Measurements from ENCODE around the gene BRD1. TPM values are rescaled to one million over a fixed set of nuclear protein-coding genes. Genes with fewer than 3 reads are reported as not detected.
"Not testable (repeated sequence)": the region's sequence is repeated elsewhere in the genome, so short reads cannot be mapped to it uniquely, and the experiment has no call there.

Gene BRD1
- total and polyA plus RNA-seq, 3 experiments from 2014 or later = 4.9 to 35.1 (median 32.9) TPM

- H3K36me3 Mint-ChIP-seq = peaks cover 4 to 77% (median 11%) of the 10 kb centered on the region in 3 donors
- Histone ChIP-seq H3K36me3 (ENCODE audit: insufficient read depth, low read length) (peaks cover 29% of the 10 kb centered on the region), H3K4me1 (ENCODE audit: insufficient read depth, low read length) (peaks cover 40% of the 10 kb centered on the region), H3K27ac (ENCODE audit: low read depth, low read length) (no peak overlapping the region), H3K4me3 (ENCODE audit: low read length) (no peak overlapping the region), H3K27me3 (ENCODE audit: insufficient read depth, low read length, poor library complexity, severe bottlenecking) (no peaks in the 10 kb centered on the region), H3K9me3 (ENCODE audit: low read length) (no peaks in the 10 kb centered on the region)
- H3K27me3 Mint-ChIP-seq = peaks cover 0 to 4% of the 10 kb centered on the region in 2 donors
- H3K4me3 Mint-ChIP-seq = peak overlapping the region in 1 of 7 donors; percentile 53
- ChIA-PET POLR2A (no interaction called here), CTCF (no interaction called here)
- H3K27ac Mint-ChIP-seq = peak overlapping the region in 3 of 8 donors; percentile 20 to 87 (median 59)
- H3K4me1 Mint-ChIP-seq = peaks cover 42 to 71% (median 48%) of the 10 kb centered on the region in 3 donors
- no peak for DNase-seq
- H3K9me3 Mint-ChIP-seq = no peaks in the 10 kb centered on the region
Observed at GRCh38 chr22:49823289-49824045, 4.2 kb downstream of the BRD1 start.

GRCh38 chr22:49821741-49822140 is 5.9 kb downstream of the BRD1 start:
- H3K27ac ChIP-seq (ENCODE audit: low read depth, low read length); POLR2A ChIA-PET; H3K4me3 Mint-ChIP-seq; H3K27me3 Mint-ChIP-seq; H3K9me3 Mint-ChIP-seq; DNase-seq; H3K9me3 ChIP-seq (ENCODE audit: low read length); H3K27me3 ChIP-seq (ENCODE audit: insufficient read depth, low read length, poor library complexity, severe bottlenecking); H3K4me3 ChIP-seq (ENCODE audit: low read length): not testable (repeated sequence)
- H3K4me1 ChIP-seq (ENCODE audit: insufficient read depth, low read length) = peaks cover 54% of the 10 kb centered on the region
- H3K27ac Mint-ChIP-seq = peak overlapping the region in 2 of 8 donors; percentile 65 to 66
- H3K4me1 Mint-ChIP-seq = peaks cover 56 to 88% (median 65%) of the 10 kb centered on the region in 3 donors
- H3K36me3 ChIP-seq (ENCODE audit: insufficient read depth, low read length) = peaks cover 44% of the 10 kb centered on the region
- H3K36me3 Mint-ChIP-seq = peaks cover 4 to 94% (median 24%) of the 10 kb centered on the region in 3 donors
- CTCF ChIA-PET = interaction anchor here (1.3 kb wide), 1 partner anchor 10 kb away, joined by 4 read pairs; no protein-coding TSS in a partner anchor

- Mint-ChIP-seq H3K9me3 (no peaks in the 10 kb centered on the region), H3K27ac (peak overlapping the region in 4 of 8 donors; percentile 11 to 54 (median 42)), H3K4me1 (peaks cover 58 to 90% (median 69%) of the 10 kb centered on the region in 3 donors), H3K27me3 (peaks cover 0 to under 1% of the 10 kb centered on the region in 2 donors), H3K4me3 (peak overlapping the region in 1 of 7 donors; percentile 31), H3K36me3 (peaks cover 4 to 95% (median 24%) of the 10 kb centered on the region in 3 donors)
- Histone ChIP-seq H3K27ac (ENCODE audit: low read depth, low read length) (no peak overlapping the region), H3K27me3 (ENCODE audit: insufficient read depth, low read length, poor library complexity, severe bottlenecking) (no peaks in the 10 kb centered on the region), H3K4me3 (ENCODE audit: low read length) (no peak overlapping the region), H3K36me3 (ENCODE audit: insufficient read depth, low read length) (peaks cover 47% of the 10 kb centered on the region), H3K9me3 (ENCODE audit: low read length) (no peaks in the 10 kb centered on the region), H3K4me1 (ENCODE audit: insufficient read depth, low read length) (peaks cover 59% of the 10 kb centered on the region)
- DNase-seq = no peak
- ChIA-PET CTCF (interaction anchor here (0.7 kb wide), 1 partner anchor 27 kb away, joined by 3 read pairs; no protein-coding TSS in a partner anchor), POLR2A (no interaction called here)
Observed at GRCh38 chr22:49820984-49821383, 6.7 kb downstream of the BRD1 start.

- Histone ChIP-seq H3K4me1 (ENCODE audit: insufficient read depth, low read length) (peaks cover 43% of the 10 kb centered on the region), H3K4me3 (ENCODE audit: low read length) (no peak overlapping the region), H3K27ac (ENCODE audit: low read depth, low read length) (no peak overlapping the region), H3K27me3 (ENCODE audit: insufficient read depth, low read length, poor library complexity, severe bottlenecking) (no peaks in the 10 kb centered on the region), H3K36me3 (ENCODE audit: insufficient read depth, low read length) (peaks cover 36% of the 10 kb centered on the region), H3K9me3 (ENCODE audit: low read length) (no peaks in the 10 kb centered on the region)
- ChIA-PET POLR2A (interaction anchor here (0.9 kb wide), 1 partner anchor 9 kb away, joined by 3 read pairs; no protein-coding TSS in a partner anchor), CTCF (no interaction called here)
- Mint-ChIP-seq H3K4me3 (peak overlapping the region in 4 of 7 donors; percentile 7 to 55 (median 26)), H3K4me1 (peaks cover 57 to 85% (median 72%) of the 10 kb centered on the region in 3 donors), H3K36me3 (peaks cover 0 to 86% (median 17%) of the 10 kb centered on the region in 3 donors), H3K9me3 (no peaks in the 10 kb centered on the region), H3K27me3 (no peaks in the 10 kb centered on the region), H3K27ac (peak overlapping the region in 3 of 8 donors; percentile 40 to 77 (median 65))
- no peak for DNase-seq
Observed at GRCh38 chr22:49817359-49817758, 10.3 kb downstream of the BRD1 start.

- H3K27me3 ChIP-seq (ENCODE audit: insufficient read depth, low read length, poor library complexity, severe bottlenecking) = no peaks in the 10 kb centered on the region
- DNase-seq = no peak
- no peaks in the 10 kb centered on the region for H3K27me3 Mint-ChIP-seq
- no peaks in the 10 kb centered on the region for H3K9me3 Mint-ChIP-seq
- no peak overlapping the region for H3K4me3 ChIP-seq (ENCODE audit: low read length)
- ChIA-PET POLR2A (no interaction called here), CTCF (no interaction called here)
- no peak overlapping the region for H3K27ac ChIP-seq (ENCODE audit: low read depth, low read length)
- peaks cover 0 to 83% (median 15%) of the 10 kb centered on the region in 3 donors for H3K36me3 Mint-ChIP-seq
- peaks cover 68 to 86% (median 81%) of the 10 kb centered on the region in 3 donors for H3K4me1 Mint-ChIP-seq
- H3K9me3 ChIP-seq (ENCODE audit: low read length) = no peaks in the 10 kb centered on the region
- peak overlapping the region in 4 of 8 donors; percentile 15 to 81 (median 62) for H3K27ac Mint-ChIP-seq
- peaks cover 45% of the 10 kb centered on the region for H3K4me1 ChIP-seq (ENCODE audit: insufficient read depth, low read length)
- H3K4me3 Mint-ChIP-seq = peak overlapping the region in 3 of 7 donors; percentile 10 to 27 (median 22)
- peaks cover 29% of the 10 kb centered on the region for H3K36me3 ChIP-seq (ENCODE audit: insufficient read depth, low read length)
Observed at GRCh38 chr22:49815641-49816091, 12.0 kb downstream of the BRD1 start.

GRCh38 chr22:49814856-49815255 is 12.8 kb downstream of the BRD1 start:
- H3K4me3 Mint-ChIP-seq = peak overlapping the region in 1 of 7 donors; percentile 35
- ChIA-PET POLR2A (no interaction called here), CTCF (no interaction called here)
- Histone ChIP-seq H3K9me3 (ENCODE audit: low read length) (no peaks in the 10 kb centered on the region), H3K27me3 (ENCODE audit: insufficient read depth, low read length, poor library complexity, severe bottlenecking) (no peaks in the 10 kb centered on the region), H3K27ac (ENCODE audit: low read depth, low read length) (no peak overlapping the region), H3K4me1 (ENCODE audit: insufficient read depth, low read length) (peaks cover 46% of the 10 kb centered on the region), H3K36me3 (ENCODE audit: insufficient read depth, low read length) (peaks cover 21% of the 10 kb centered on the region), H3K4me3 (ENCODE audit: low read length) (no peak overlapping the region)
- peaks cover 69 to 86% (median 81%) of the 10 kb centered on the region in 3 donors for H3K4me1 Mint-ChIP-seq
- no peaks in the 10 kb centered on the region for H3K9me3 Mint-ChIP-seq
- peaks cover 0 to 79% (median 15%) of the 10 kb centered on the region in 3 donors for H3K36me3 Mint-ChIP-seq
- no peaks in the 10 kb centered on the region for H3K27me3 Mint-ChIP-seq
- H3K27ac Mint-ChIP-seq = peak overlapping the region in 3 of 8 donors; percentile 33 to 81 (median 72)
- no peak for DNase-seq

- peak overlapping the region in 1 of 7 donors; percentile 35 for H3K4me3 Mint-ChIP-seq
- no peak for DNase-seq
- Histone ChIP-seq H3K4me3 (ENCODE audit: low read length) (no peak overlapping the region), H3K4me1 (ENCODE audit: insufficient read depth, low read length) (peaks cover 50% of the 10 kb centered on the region), H3K36me3 (ENCODE audit: insufficient read depth, low read length) (peaks cover 21% of the 10 kb centered on the region), H3K27ac (ENCODE audit: low read depth, low read length) (no peak overlapping the region), H3K27me3 (ENCODE audit: insufficient read depth, low read length, poor library complexity, severe bottlenecking) (no peaks in the 10 kb centered on the region), H3K9me3 (ENCODE audit: low read length) (no peaks in the 10 kb centered on the region)
- peaks cover 73 to 89% (median 86%) of the 10 kb centered on the region in 3 donors for H3K4me1 Mint-ChIP-seq
- ChIA-PET POLR2A (no interaction called here), CTCF (no interaction called here)
- H3K36me3 Mint-ChIP-seq = peaks cover 0 to 76% (median 15%) of the 10 kb centered on the region in 3 donors
- H3K27me3 Mint-ChIP-seq = no peaks in the 10 kb centered on the region
- H3K9me3 Mint-ChIP-seq = no peaks in the 10 kb centered on the region
- H3K27ac Mint-ChIP-seq = peak overlapping the region in 2 of 8 donors; percentile 43 to 92
Observed at GRCh38 chr22:49814164-49814686, 13.4 kb downstream of the BRD1 start.

GRCh38 chr22:49812838-49813237 is 14.8 kb downstream of the BRD1 start:
- Mint-ChIP-seq H3K27ac (peak overlapping the region in 4 of 8 donors; percentile 4 to 81 (median 35)), H3K9me3 (no peaks in the 10 kb centered on the region), H3K36me3 (peaks cover 3 to 66% (median 10%) of the 10 kb centered on the region in 3 donors), H3K4me1 (peaks cover 80 to 90% (median 87%) of the 10 kb centered on the region in 3 donors), H3K27me3 (no peaks in the 10 kb centered on the region), H3K4me3 (no peak overlapping the region)
- Histone ChIP-seq H3K9me3 (ENCODE audit: low read length) (no peaks in the 10 kb centered on the region), H3K36me3 (ENCODE audit: insufficient read depth, low read length) (peaks cover 11% of the 10 kb centered on the region), H3K4me3 (ENCODE audit: low read length) (no peak overlapping the region), H3K27me3 (ENCODE audit: insufficient read depth, low read length, poor library complexity, severe bottlenecking) (no peaks in the 10 kb centered on the region), H3K27ac (ENCODE audit: low read depth, low read length) (no peak overlapping the region), H3K4me1 (ENCODE audit: insufficient read depth, low read length) (peaks cover 60% of the 10 kb centered on the region)
- CTCF ChIA-PET = interaction anchor here (0.9 kb wide), 1 partner anchor 13 kb away, joined by 3 read pairs; no protein-coding TSS in a partner anchor
- no peak for DNase-seq
- POLR2A ChIA-PET = interaction anchor here (1.0 kb wide), 1 partner anchor 14 kb away, joined by 3 read pairs; no protein-coding TSS in a partner anchor
